SK-N-MC (cell line): Measurements from ENCODE around the gene SLCO3A1.
A peak's percentile ranks its signal among the peaks of the same experiment; 100 is the strongest.

Experiments used
- DNase-seq: peaks from one replicate; pipeline ENCODE4 v3.0.0-alpha.2; 2011; ENCODE audit warnings: low read depth, low spot score
- H3K27ac ChIP-seq: fragments of 200-600 bp; sonication (generic); 2 replicates; pipeline ENCODE4 v1.5.1; 2016; ENCODE audit warnings: mixed run types
- H3K36me3 ChIP-seq: fragments of 200-600 bp; sonication (generic); 2 replicates; pipeline ENCODE4 v1.6.1; 2017; ENCODE audit warnings: antibody characterized with exemption, low read length, mixed read lengths; ENCODE audit not compliant: insufficient read depth
- H3K4me3 ChIP-seq: fragments of 200-600 bp; sonication (generic); 2 replicates; pipeline ENCODE4 v1.5.1; 2016
- H3K9ac ChIP-seq: fragments of 200-600 bp; sonication (generic); 2 replicates; pipeline ENCODE4 v1.8.0; 2017; ENCODE audit warnings: mixed run types, mixed read lengths; ENCODE audit not compliant: insufficient read length
- H3K9me3 ChIP-seq: fragments of 200-600 bp; sonication (generic); 2 replicates; pipeline ENCODE4 v1.6.1; 2017; ENCODE audit warnings: low read depth, mild to moderate bottlenecking, antibody characterized with exemption, low read length, moderate library complexity, mixed read lengths
- EZH2 ChIP-seq: fragments of 200-600 bp; sonication (generic); IDR thresholded peaks from one replicate; pipeline ENCODE4 v1.6.1; 2017; ENCODE audit warnings: antibody characterized with exemption
- FOXP2 ChIP-seq: optimal IDR thresholded peaks from 2 replicates; pipeline ENCODE3; 2011; ENCODE audit warnings: mild to moderate bottlenecking, moderate library complexity; ENCODE audit not compliant: insufficient read depth; ENCODE audit errors: extremely low read length, control extremely low read depth
- POLR2AphosphoS5 ChIP-seq: IDR thresholded peaks from 2 replicates; pipeline ENCODE4 v1.6.1; 2012; ENCODE audit warnings: mild to moderate bottlenecking, low read depth, low read length, borderline replicate concordance

SLCO3A1 gene

DNA sequence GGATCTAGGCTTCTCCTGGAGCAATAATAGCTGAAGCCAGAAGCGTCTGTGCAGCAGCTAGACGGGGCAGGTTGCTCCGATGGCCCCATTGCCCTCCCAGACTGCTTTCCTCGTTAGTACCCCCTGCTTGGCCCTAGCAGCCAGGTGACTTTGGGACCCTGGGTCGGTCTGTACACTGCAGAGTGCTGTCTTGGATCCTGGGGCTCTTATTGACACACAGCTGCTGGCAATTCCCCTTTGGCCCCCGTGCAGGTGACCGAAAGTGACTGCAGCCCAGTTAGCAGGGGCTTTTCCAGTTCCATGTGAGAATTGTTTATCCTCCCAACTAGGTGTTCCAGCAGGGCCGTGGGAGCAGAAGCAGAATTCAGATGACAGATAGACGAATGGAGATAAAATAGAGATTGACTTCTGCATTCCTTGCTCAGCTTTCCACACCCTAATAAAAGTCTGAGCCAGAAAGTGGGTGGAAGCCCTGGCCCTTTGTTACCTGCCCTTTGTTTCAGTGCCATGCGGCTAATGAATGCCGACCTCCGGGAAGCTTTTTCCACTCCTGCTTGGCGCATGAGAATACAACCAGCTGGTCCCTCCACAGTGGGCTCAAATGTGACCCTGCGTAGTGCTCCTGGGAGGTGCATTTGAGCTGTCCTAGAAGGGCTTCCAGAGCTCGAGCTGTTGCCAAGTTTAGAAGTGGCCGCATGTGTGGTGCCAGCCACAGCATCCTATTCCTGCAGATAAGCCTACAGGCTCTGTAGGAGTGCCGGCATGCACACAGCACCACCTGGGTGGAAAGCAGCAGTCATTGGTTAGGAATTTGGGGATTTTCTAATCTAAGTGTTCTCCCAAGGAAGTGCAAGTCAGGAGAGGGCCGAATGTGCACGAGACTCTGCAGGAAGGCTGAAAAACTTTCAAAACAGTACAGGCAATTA lies 94.4 kb downstream of the SLCO3A1 start:
- no peak for DNase-seq
- no peak overlapping the region for H3K4me3 ChIP-seq
- H3K27ac ChIP-seq: no peak overlapping the region
- H3K9me3 ChIP-seq: no peaks in the 10 kb centered on the region
- TF ChIP-seq EZH2 (no peak), FOXP2 (no peak), POLR2AphosphoS5 (no peak)
- no peak overlapping the region for H3K9ac ChIP-seq
- no peaks in the 10 kb centered on the region for H3K36me3 ChIP-seq

DNA sequence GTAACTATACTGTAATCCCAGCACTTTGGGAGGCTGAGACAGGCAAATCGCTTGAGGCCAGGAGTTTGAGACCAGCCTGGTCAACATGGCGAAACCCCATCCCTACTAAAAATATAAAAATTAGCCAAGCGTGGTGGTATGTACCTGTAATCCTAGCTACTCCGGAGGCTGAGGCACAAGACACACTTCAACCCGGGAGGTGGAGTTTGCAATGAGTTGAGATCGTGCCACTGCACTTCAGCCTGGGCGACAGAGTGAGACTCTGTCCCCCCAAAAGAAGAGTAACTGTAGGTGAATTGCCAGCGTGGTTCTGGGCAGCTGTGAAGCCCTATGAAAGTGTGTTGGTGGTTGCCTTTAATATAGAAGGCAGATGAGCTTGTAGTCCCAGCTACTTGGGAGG lies 95.9 kb downstream of the SLCO3A1 start:
- Histone ChIP-seq H3K9me3 (no peaks in the 10 kb centered on the region), H3K36me3 (no peaks in the 10 kb centered on the region), H3K4me3 (no peak overlapping the region), H3K27ac (no peak overlapping the region), H3K9ac (no peak overlapping the region)
- DNase-seq: no peak
- no peak for TF ChIP-seq FOXP2
- no peak for TF ChIP-seq EZH2
- TF ChIP-seq POLR2AphosphoS5: no peak

DNA sequence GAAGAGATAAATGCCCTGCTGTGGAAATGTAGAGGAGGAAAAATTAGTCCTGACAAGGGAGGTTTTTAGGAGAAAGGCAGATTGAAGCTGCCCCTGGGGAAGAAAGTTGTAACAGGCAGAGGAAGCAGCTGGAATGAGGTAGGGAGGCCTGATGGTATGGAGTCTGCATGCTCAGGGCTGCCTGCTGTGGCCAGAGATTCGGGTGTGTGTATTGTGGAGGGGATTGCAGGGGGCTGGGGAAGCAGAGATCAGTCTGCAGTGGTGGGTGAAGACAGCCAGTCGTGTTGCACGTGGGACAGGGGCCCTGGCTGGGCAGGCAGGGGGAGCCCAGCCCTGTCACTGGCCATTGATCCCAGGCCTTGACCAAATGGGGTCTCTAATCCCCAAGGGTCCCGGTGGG lies 96.5 kb downstream of the SLCO3A1 start:
- H3K4me3 ChIP-seq: no peak overlapping the region
- H3K27ac ChIP-seq: no peak overlapping the region
- no peak overlapping the region for H3K9ac ChIP-seq
- DNase-seq: no peak
- H3K36me3 ChIP-seq: no peaks in the 10 kb centered on the region
- TF ChIP-seq POLR2AphosphoS5 (no peak), FOXP2 (no peak), EZH2 (no peak)
- no peaks in the 10 kb centered on the region for H3K9me3 ChIP-seq

DNA sequence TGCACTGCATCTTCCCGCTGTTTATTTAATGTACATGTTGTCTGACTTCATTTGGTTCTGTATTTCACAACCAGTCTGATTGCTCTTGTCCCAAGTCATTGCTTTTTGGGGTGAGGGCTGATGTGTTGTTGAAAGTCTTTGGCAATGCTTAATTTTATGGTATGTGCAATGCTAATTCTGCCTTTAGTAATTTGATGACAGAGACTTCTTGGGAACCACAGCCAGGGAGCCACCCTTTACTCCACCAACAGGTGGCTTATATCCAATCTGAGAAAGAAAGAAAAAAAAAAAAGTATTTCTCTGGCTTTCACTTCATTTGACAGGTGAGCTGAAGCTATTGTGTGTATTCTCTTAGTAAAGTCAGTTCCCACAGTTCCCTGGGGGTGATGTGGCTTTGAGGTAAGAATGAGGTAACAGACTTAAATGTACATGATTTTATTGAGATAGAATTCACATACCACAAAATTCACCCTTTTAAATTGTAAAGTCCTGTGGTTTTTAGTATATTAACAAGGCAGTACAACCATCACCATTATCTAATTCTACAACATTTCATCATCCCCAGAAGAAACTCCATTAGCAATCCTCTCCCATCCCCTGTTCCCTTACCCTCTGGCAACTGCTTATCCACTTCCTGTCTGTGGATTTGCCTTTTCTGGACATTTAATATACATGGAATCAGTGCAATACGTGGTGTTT lies 97.3 kb downstream of the SLCO3A1 start:
- Histone ChIP-seq H3K9ac (no peak overlapping the region), H3K36me3 (no peaks in the 10 kb centered on the region), H3K9me3 (no peaks in the 10 kb centered on the region), H3K4me3 (no peak overlapping the region), H3K27ac (peak overlapping the region; percentile 68)
- TF ChIP-seq EZH2 (no peak), FOXP2 (no peak), POLR2AphosphoS5 (no peak; the same call in 1 of the 2 replicates)
- peak; percentile 64 for DNase-seq

DNA sequence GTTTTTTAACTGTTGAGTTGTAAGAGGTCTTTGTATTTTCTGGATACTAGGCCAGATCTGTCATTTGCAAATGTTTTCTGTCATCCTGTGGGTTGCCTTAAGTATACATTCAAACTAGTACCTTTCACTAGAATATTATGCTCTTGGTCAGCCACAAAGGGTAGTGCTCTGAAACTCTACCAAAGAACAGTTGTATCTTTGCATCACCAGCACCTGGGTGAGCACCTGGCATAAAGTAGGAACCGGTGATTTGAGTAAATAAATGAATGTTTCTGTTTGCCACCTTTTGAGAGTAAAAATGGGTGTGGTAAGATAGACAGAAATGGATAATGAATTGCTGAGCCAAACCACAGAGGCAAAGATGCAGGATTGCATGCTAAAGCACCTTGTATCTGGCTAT lies 98.7 kb downstream of the SLCO3A1 start:
- no peak overlapping the region for H3K27ac ChIP-seq
- H3K9me3 ChIP-seq: no peaks in the 10 kb centered on the region
- no peak overlapping the region for H3K9ac ChIP-seq
- H3K4me3 ChIP-seq: no peak overlapping the region
- H3K36me3 ChIP-seq: no peaks in the 10 kb centered on the region
- DNase-seq: no peak
- TF ChIP-seq FOXP2: no peak
- TF ChIP-seq EZH2: no peak
- TF ChIP-seq POLR2AphosphoS5: no peak

DNA sequence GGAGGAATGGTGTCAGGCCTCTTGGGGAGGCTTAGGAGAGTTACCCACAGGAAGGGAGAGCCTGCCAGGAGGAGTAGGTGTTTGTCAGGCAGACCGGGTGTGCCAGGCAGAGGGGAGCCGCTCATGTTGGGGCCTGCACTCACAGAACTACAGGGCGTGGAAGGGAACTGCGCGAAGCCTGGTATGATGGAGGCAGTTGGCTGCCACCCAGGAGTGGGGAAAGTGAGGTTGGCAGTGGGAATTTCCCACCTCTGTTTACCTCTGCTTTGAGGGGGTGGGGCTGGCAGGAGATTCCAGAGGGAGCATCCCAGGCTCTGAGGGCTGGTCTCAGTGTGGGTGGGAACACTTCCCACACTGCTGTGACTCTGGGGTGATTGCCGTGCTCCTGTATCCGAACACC lies 99.9 kb downstream of the SLCO3A1 start:
- Histone ChIP-seq H3K36me3 (no peaks in the 10 kb centered on the region), H3K9me3 (no peaks in the 10 kb centered on the region), H3K27ac (no peak overlapping the region), H3K4me3 (no peak overlapping the region), H3K9ac (no peak overlapping the region)
- TF ChIP-seq EZH2 (no peak), FOXP2 (no peak), POLR2AphosphoS5 (no peak)
- DNase-seq: no peak

DNA sequence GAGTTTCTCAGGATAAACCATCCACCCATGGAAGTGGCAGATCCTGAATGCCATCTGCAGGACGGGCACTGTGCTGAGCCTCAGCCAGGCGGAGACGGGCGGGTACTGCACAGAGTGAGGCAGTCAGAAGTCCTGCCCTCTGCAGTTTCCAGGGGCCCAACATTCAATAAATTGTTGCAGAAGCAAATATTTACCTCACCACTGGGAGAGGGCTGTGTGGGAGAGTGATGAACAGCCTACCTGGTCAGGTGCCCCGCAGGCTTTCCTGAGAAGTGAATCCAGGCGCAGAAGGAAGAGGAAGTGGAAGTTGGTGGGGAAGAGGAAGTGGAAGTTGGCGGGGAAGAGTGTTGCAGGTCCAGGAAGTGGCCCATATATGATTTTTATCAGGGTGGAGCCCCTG lies 100.8 kb downstream of the SLCO3A1 start:
- H3K27ac ChIP-seq: no peak overlapping the region
- H3K4me3 ChIP-seq: no peak overlapping the region
- no peak overlapping the region for H3K9ac ChIP-seq
- no peaks in the 10 kb centered on the region for H3K9me3 ChIP-seq
- H3K36me3 ChIP-seq: no peaks in the 10 kb centered on the region
- no peak for TF ChIP-seq EZH2
- no peak for TF ChIP-seq POLR2AphosphoS5
- no peak for TF ChIP-seq FOXP2
- DNase-seq: no peak

DNA sequence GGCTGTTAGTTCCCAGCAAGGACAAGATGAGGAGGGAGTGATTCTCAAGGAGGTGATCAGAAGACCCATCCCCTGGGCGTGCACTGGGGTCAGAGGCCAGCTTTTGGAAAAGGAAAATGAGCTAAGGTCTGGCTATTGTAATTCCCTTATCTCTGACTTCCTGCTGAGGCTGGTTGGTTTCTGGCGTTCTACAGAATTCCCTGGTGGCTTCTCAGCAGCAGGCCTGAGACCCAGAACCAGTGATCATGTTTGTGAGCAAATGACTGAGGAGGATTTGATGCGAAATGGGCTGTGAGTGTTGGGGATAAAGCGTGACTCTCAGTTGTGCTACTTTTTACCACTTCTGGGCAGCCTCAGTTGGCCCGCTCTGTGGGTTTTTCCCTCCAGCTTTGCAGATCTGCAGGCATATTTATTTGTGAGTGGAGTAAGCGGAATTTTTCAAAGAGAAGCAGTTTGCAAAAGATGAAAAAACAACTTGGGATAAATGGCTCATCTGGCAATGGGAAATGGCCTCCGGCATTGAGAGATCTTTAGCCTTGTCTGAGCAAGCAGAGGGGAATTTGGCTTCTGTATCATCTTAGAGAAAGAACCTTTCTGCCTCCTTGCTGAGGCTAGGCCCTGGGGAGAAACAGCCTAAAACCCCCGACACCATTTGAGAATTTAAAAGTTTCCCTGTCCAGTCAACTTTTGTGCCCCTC lies 102.7 kb downstream of the SLCO3A1 start:
- no peaks in the 10 kb centered on the region for H3K36me3 ChIP-seq

More for the DNA sequence above, 102.7 kb downstream of the SLCO3A1 start:
- Histone ChIP-seq H3K9ac (no peak overlapping the region), H3K4me3 (no peak overlapping the region), H3K9me3 (no peaks in the 10 kb centered on the region), H3K27ac (no peak overlapping the region)
- DNase-seq: no peak
- TF ChIP-seq POLR2AphosphoS5: no peak
- TF ChIP-seq FOXP2: no peak
- no peak for TF ChIP-seq EZH2
